GM19324 (cell line): ENCODE measurements around the gene RAB5A.
"Not testable (repeated sequence)": the region's sequence is repeated elsewhere in the genome, so short reads cannot be mapped to it uniquely, and the experiment has no call there.

Experiments
- ATAC-seq: cut with Tn5 transposase; IDR thresholded peaks from one replicate; pipeline ENCODE4 v1.9.1; 2021; ENCODE audit warnings: mild to moderate bottlenecking, moderate library complexity; ENCODE audit not compliant: unreplicated experiment, low FRiP score

Gene RAB5A, protein sequence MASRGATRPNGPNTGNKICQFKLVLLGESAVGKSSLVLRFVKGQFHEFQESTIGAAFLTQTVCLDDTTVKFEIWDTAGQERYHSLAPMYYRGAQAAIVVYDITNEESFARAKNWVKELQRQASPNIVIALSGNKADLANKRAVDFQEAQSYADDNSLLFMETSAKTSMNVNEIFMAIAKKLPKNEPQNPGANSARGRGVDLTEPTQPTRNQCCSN

GRCh38 chr3:19946832-19947548 lies at the start of gene RAB5A:
RAB5A (plus strand) TSS chr3:19947097; CDS start chr3:19950899, 3,802 bp downstream.
- ATAC-seq, result peak; percentile 98

DNA sequence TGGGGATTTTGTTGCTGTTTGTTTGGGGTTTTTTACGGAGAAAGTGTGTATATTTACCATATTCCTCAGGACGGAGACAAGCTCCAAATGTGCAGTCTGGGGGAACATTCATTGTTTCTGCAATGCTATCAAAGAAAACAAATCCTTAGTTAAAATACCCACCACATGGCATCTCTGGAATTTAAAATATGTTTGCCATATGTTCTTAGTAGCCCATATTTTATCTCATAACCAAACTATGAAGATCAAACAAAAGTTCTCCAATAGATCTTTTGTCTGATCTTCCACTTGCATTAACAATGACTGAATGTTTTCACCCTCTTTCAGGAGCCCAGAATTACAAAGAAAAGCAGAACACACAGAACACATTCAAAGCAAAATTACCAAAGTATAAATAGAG lies 48.2 kb upstream of the RAB5A start:
- ATAC-seq, result no peak

- no peak for ATAC-seq
Observed at GRCh38 chr3:19899264-19899663, 47.6 kb upstream of the RAB5A start.

- ATAC-seq, result not testable (repeated sequence)
Observed at GRCh38 chr3:19899833-19900232, 47.1 kb upstream of the RAB5A start.

DNA sequence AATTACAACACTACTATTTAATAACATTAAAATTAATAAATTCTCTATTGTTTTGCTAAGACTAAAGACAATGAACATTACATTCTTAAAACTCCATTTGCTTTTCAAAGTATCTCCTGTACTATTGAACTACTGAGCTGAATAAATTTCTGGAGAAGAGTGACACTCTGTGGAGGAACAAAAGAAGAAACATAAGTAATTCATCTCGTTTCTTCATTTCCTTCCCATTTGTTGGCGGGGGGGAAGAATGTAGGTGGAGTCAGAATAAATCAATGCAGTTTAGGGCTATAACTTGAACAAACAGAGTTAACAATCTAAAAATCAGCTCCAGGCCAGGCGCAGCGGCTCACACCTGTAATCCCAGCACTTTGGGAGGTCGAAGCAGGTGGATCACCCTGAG lies 45.6 kb upstream of the RAB5A start:
- no peak for ATAC-seq

- ATAC-seq, result no peak
Observed at GRCh38 chr3:19901918-19902317, 45.0 kb upstream of the RAB5A start.

- ATAC-seq, result no peak
Observed at GRCh38 chr3:19903649-19904048, 43.2 kb upstream of the RAB5A start.

GRCh38 chr3:19907523-19907922 lies 39.4 kb upstream of the RAB5A start:
- ATAC-seq, result no peak

GRCh38 chr3:19911452-19911851 lies 35.4 kb upstream of the RAB5A start:
- no peak for ATAC-seq

GRCh38 chr3:19917167-19917566 lies 29.7 kb upstream of the RAB5A start:
- ATAC-seq, result no peak

- no peak for ATAC-seq
Observed at GRCh38 chr3:19920401-19921080, 26.4 kb upstream of the RAB5A start.

DNA sequence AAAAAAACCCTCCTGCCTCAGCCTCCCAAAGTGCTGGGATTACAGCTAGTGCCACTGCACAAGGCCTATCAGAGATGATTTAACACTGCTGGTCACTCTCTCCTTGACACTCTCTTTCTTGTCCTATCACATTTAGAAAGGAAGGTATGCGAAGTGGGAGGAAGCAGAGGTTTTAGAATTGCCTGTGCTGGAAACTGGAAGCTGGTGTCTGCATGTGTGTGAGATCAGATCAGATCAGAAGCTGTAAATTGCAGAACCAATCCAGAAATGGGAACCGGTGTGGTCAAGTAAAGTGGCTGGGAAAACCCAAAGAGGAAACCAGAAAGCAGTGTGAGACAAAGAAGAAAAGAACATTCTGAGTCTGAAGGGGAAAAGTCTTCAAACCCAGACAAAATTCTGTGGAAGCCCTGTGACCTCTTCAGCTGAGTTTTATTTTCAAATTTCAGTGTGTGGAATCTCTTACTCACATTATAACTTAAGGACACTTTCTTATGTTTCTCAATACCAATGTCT lies 15.7 kb upstream of the RAB5A start:
- peak; percentile 71 for ATAC-seq

GRCh38 chr3:19931767-19932188 lies 15.1 kb upstream of the RAB5A start:
- no peak for ATAC-seq

GRCh38 chr3:19932422-19932821 lies 14.5 kb upstream of the RAB5A start:
- ATAC-seq, result no peak

DNA sequence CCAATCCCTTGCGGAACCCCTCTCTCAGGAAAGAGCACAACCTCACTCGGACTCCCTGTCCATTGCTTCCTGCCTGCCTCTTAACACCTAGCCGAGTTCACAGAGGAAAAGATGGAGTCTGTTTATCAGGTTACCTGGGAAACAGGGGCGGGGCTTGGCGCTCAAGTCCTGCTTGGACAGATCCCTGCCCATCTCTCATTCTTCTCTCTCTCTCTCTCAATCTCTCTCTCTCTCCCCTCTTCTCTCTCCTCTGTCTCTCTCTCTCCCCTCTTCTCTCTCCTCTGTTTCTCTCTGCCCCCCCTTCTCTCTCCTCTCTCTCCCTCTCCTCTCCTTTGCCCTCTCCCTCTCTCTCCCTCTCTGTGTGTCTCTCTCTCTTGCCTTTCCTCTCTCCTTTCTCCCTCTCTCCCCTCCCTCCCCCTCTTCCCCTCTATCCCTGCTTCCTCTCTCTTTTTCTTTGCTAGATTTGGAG lies 12.8 kb upstream of the RAB5A start, which contains the start of gene EFHB:
Gene EFHB, minus strand, starts transcription at position 120 of the 469 bp plus-strand sequence. CDS start 199 bp downstream, outside the sequence.
- no peak for ATAC-seq

DNA sequence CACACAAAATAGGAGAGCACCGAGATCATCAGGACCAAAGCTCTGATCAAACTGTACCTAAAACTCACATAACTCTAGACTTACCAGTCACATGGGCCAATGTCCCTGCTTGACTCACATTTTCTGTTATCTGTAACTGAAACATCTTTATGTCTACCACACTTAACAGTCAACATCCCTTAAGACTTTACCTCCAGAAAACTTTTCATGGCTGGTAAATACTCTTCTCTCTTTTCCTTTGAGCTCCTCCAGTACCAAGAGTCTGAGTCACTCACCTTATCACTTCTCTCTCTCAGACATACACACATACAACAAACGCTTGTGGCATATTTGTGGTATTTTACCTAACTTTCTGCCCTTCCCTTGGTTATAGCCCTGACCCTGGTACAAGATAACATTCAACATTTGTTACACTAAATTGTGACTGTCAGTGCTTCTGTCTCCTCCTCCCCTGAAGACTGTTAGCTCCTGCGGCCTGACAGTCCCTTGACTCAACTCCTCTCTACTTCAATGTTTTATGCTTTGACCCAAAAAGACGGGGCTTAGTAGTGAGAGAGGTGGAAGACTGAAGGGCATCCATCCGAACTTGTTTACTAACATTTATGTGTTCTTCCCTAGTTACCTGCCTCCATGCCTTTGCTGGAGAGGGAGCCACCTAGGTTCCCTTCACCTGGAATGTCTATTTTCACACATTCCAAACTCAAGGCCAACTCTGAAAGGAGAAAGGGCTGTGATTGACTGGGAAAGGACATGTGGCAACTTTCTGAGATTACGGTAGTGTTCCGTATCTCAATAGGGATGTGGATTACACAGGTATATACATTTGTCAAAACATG lies 9.2 kb upstream of the RAB5A start:
- no peak for ATAC-seq

DNA sequence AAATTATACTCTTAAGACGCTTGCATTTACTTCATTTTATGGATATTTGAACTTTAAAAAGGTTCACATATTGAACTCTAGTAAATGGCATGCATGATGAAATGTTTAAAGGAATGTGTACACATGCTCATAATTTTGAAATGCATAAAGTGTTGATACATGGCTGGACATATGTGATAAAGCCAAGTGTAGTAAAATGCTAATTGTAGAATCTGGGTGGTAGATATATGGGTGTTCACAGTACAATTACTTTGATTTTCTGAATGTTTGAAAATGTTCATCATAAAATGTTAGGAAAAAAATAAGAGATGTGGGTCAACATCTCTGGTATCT lies 8.6 kb upstream of the RAB5A start:
- no peak for ATAC-seq

DNA sequence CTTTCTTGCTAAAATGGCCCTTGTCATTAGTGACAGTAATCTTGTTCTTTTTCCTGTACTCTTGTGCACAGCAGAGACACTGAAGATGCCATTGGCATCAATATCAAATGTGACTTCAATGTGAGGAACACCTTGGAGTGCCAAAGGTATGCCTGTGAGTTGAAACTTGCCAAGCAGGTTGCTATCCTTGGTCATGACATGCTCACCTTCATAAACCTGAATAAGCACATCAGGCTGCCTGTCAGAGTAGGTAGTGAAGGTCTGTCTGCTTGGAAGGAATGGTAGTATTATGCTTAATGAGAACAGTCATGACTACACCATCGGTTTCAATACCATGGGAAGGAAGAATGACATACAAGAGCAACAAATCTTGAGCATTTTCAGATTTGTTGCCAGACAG lies 6.3 kb upstream of the RAB5A start:
- no peak for ATAC-seq

DNA sequence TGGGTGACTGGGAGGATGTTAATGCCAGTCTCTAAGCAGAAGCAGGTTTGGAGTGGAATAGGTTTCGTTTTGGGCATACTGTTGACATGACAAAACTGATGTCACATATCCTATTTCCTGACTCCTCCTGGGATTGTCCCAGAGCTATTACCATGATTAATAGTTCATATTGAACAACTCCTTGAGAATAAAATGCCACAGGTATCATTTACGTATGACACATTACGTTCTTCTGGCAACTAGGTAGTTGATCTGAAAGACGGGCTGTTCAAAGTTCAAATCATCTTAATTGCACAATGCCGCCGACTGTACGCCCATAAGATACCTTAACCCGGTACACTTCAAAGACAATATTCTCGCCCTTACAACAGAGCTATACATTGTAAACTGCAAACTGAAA lies 1.4 kb upstream of the RAB5A start:
- no peak for ATAC-seq
